WI38 (cell line): Measurements from ENCODE around the gene TRDN.
"Not testable (repeated sequence)": the region's sequence is repeated elsewhere in the genome, so short reads cannot be mapped to it uniquely, and the experiment has no call there.

Experiments used
- H3K4me3 ChIP-seq: 2 replicates; pipeline ENCODE4 v1.5.1; 2011; ENCODE audit warnings: low read depth, mild to moderate bottlenecking, control low read depth, low read length
- CTCF ChIP-seq: IDR thresholded peaks from 2 replicates; pipeline ENCODE4 v1.5.1; 2012; ENCODE audit warnings: low read depth, mild to moderate bottlenecking, control low read depth, low read length

The TRDN gene

DNA sequence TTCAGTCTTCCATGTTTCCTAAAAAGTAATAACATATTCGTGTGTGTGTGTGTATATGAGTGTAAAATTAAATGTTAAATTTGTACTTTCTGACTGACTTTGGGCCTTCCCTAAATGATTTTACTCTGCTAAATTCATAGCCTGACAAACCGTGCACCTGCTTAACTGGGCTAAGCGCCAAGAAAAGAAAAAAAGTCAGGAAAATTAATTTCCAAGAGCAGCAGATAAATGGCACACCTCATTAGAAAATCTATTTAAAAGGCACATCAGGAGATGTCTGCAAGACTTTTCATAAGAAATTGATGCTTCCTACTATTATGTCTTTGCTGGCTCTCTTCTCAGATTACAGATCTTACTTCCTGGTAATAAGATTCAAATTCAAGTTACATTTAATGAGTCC, 72.4 kb downstream of the TRDN start:
- no peak for TF ChIP-seq CTCF
- H3K4me3 ChIP-seq: no peak overlapping the region

- H3K4me3 ChIP-seq: no peak overlapping the region
- TF ChIP-seq CTCF: no peak
Observed at GRCh38 chr6:123562677-123563076, 74.1 kb downstream of the TRDN start.

DNA sequence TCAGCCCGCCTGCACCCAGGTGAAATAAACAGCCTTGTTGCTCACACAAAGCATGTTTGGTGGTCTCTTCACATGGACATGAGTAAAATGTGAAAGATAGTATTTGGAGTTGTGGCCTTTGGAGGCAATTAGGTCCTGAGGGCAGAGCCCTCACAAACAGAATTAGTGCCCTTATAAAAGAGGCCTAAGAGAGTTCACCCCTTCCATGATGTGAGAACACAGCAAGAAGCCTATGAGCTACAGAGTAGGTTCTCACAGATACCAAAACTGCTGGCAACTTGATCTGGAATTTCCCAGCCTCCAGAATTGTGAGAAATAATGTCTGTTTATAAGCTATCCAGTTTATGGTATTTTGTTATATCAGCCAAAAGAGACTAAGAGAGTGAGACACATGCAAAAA, 74.5 kb downstream of the TRDN start:
- no peak for TF ChIP-seq CTCF

DNA sequence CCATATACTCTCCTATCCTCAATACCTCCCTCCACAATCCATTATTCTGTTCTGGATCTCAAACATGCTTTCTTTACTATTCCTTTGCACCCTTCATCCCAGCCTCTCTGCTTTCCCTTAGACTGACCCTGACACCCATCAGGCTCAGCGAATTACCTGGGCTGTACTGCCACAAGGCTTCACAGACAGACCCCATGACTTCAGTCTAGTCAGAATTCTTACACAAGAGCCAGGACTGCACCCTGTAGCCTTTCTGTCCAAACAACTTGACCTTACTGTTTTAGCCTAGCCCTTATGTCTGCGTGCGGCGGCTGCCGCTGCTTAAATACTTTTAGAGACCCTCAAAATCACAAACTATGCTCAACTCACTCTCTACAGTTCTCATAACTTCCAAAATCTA, 76.9 kb downstream of the TRDN start:
- H3K4me3 ChIP-seq: not testable (repeated sequence)

More for the DNA sequence above, 74.5 kb downstream of the TRDN start:
- H3K4me3 ChIP-seq: no peak overlapping the region

- not testable (repeated sequence) for H3K4me3 ChIP-seq
Observed at GRCh38 chr6:123557474-123557873, 79.3 kb downstream of the TRDN start.

GRCh38 chr6:123551939-123552707, 84.6 kb downstream of the TRDN start:
- H3K4me3 ChIP-seq: no peak overlapping the region
- no peak for TF ChIP-seq CTCF

GRCh38 chr6:123550052-123550617, 86.6 kb downstream of the TRDN start:
- H3K4me3 ChIP-seq: no peak overlapping the region
- no peak for TF ChIP-seq CTCF

- no peak for TF ChIP-seq CTCF
- no peak overlapping the region for H3K4me3 ChIP-seq
Observed at GRCh38 chr6:123549476-123549875, 87.3 kb downstream of the TRDN start.
